Stimulated activated CD4-positive, alpha-beta T cell treated with anti-CD3 and anti-CD28 coated beads, TNF-alpha, amount 100 ng/mL, for 24 hours (primary cell): ENCODE data around the gene ASB1.
"Not testable (repeated sequence)": the region's sequence is repeated elsewhere in the genome, so short reads cannot be mapped to it uniquely, and the experiment has no call there.

Experiments used
- DNase-seq, 3 experiments: peaks; one replicate each; pipeline ENCODE4 v3.0.0-alpha.2; 2020; ENCODE audit warnings: low read depth in 3 of 3

The ASB1 gene

DNA sequence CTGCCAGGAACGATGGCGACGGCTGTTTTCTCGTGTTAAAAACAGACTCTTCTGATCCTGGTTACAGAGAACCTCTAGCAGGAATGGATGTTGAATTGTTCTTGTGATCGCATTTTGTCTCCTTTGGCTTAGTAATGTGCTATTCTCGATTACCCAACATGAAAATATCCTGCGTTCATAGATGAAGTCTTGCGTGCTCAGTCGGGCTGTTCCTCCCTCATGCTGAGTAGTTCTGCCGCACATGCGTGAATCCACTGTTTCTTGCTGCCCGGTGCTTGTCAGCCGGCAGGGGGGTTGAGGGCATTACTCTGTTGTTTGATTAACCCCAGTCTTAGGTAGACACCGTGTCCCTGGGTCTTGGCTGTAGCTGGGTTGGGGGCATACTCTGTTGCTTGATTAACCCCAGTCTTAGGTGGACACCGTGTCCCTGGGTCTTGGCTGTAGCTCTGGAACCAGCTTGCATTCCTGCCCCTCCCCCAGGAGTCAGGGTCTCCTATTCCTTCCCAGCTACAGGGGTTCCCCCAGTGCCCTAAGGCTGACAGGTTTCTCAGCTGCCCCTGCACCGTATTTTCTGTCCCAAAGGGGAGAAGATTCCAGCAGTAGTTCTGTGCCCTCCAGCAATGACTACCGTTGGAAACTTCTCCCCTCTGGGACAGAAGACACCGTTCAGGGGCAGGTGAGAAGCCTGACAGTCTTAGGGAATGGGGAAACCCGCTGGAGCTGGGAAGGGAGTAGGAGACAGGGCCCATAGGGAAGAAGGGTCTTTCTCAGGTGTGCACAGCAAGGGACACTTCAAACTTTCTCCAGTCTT, 22.1 kb upstream of the ASB1 start:
- DNase-seq = no peak

DNA sequence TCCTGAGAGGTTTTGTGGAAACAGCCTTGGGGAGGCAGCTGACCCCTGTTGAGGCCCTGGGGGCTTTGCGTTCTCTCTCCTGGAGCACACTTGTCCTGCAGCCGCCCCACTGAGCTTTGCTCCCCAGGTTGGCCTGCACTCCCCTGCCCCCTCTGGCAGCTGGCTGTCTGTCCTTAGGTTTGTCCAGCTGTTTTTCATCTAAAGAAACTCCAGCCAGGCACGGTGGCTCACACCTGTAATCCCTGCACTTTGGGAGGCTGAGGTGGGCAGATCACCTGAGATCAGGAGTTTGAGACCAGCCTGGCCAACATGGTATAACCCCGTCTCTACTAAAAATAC, 21.5 kb upstream of the ASB1 start:
- DNase-seq = not testable (repeated sequence)

DNA sequence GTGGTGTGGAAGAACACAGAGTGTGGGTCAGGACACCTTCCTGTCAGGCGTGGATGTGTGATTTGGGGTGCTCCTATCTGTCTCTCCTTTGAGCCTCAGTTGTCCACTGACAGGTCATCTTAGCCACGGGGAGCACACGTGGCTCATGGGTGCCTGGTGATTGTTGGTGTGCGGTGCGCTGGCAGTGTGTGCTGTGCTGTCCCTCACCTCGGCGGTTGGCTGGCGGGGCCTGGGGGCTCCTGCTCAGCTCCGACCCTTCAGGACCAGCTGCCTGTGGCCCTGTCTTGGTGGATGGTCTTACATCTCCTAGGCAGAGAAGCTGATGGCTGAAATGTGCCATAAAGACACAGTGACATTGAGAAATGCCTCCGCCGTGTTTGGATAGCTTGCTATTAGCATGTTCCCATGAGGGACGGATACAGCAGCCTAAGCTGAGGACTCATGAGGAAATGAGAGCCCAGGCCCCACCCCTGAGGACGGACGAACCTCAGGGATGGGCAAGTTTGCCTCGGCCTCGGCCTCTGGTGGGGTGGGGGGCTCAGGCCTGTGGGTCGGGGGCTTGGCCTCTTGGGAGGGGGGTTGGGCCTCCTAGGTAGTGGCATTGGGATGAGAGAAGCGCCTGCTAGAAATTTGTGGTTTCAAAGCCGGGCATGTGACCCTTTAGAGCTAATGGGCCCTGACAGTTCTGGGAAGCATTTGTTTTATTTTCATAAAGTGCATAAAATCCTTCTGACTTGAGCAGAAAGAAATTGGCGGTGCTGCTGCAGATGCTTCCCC, 20.3 kb upstream of the ASB1 start:
- DNase-seq = no peak

DNA sequence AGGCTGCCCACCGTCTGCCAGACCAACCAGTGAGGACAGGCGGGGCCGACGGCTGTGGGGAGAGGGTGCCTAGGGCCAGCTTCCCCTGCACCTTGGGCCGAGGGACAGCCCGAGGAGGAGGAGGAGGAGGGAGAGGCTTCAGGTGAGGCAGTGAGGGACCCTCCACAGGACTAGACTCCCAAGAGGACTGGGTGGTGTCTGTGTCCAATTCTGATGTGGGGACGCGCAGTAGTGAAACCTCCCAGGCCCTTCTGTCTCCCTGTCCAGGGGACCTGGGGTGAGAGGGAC, 19.8 kb upstream of the ASB1 start:
- no peak for DNase-seq

DNA sequence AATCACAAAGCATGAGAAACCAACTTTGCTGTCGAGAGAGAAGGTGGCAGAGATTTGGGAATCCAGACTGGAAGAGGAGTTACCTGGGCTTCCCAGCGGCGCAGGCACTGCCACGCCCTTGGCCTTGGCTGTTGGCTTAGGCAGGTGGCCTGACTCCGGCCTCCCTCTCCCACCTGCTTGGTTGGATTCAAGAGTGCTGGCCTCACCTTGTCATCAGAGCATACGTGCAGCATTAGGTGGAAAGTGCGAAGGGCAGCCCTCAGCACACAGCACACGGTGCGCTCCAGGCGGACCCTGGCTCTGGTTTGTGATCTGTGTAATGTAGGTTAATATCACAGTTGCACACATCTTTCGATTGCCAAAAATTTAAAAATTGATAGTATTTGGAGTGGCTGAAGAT, 19.2 kb upstream of the ASB1 start:
- no peak for DNase-seq

DNA sequence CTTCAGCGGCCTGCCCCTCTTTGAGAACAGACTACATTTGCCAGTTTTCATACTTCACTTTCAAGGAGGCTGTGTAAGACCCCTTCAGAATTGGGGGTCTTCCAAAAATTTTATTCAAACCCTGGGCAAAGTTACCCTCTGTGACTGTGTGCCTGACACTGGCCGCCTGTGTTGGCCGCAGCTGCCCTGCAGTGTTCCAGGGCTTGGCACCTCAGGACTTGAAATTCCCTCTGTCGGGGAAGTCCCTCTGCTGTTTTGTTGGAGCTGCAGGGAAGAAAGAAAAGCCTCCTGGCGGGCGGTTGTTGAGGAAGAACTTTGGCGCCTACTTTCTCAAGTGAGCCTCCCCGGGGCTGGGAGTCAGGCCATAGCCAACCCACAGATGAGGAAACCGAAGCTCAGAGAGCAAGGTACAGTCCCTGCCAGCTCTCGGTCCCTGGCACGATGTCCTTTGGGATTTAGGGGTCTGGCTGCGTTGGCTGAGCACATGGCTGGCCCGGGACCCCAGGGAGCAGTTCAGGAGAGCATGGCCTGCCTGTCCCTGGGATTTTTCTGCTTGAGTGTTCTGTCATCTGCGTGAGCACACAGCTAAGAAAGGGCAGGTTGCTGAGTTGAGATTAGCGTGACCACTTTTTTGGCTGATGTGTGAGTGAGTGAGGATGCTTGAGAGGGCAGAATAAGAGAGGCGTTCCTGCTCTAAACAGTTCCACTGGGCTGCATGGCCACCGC, 17.9 kb upstream of the ASB1 start:
- DNase-seq = no peak

DNA sequence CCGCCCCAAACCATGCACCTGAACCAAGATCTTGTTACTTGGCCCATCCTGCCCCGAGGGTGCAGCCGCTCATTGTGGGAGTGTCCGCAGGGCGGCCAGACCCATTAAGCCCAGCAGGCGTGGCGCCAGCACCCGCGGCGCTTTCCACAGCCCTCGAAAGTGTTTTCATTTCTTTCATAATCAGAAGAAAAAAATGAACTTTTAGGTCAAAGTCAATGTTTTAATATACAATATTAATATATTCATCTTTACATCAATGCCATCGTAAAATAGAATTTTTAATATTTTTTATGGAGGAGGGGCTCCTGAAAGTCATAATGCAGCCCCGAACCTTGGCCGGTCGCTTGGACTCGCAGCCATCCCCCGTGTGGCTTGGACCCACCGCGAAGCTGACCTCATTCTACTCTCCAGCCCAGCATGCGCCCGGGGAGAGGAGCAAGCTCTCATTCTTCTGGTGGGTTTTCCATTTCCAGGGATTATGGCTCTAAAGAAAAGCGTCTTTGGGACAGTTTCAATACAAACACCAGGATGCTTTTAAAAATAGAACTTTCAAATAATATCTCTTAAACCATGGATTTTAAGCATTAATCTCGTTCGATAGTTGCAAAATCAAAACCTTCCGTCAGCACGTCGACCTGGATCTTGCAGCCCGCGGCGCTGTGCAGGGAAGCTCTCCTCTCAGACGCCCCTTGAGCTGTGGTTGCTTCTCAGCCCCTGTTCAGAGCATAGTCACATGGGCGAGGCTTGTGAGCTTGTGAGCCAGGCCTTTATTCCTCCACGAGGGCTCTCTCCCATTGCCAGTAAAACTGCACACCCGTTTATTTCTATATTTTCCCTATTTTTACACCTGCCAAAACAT, 17.2 kb upstream of the ASB1 start:
- no peak for DNase-seq

DNA sequence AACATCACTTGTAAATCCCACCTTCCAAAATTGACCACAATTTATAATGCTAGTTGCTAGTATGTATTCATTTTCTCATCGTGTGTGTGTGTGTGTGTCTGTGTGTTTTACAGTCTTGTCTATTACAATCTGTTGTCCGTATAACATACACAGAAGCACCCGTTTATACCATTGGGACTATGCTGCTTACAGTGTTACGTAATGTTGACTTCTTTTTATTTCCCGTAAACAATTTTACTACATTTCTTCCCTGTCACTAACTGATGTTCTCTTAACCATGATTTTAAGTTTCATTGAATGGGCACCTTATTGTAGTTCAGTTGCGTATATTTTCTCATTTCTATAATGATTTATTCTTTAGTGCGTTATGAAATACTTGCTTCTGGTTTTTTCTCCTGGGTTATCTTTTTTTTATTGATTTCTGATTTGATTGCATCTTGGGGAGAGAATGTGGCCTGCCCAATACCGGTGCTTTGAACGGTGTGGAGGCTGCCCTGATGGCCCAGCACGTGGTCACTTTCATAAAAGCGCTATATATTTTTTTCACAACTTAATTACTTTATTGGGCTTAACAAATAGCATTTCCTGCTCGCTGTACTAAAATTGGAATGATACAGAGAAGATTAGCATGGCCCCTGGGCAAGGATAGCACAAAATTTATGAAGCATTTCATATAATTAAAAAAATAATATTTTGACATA, 14.5 kb upstream of the ASB1 start:
- DNase-seq = no peak

DNA sequence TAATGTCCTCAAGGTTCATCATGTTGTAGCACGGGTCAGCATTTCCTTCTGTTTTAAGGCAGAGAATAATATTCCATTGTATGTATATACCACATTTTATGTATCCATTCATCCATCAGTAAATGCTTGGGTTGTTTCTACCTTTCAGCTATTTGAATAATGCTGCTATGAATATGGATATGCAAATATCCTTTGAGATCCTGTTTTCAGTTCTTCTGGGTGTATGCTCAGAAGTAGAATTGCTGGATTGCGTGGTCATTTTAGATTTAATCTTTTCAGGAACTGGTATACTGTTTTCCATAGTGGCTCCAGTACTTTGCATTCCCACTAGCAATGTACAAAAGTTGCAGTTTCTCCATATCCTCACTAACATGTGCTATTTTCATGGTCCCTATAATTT, 13.4 kb upstream of the ASB1 start:
- no peak for DNase-seq

DNA sequence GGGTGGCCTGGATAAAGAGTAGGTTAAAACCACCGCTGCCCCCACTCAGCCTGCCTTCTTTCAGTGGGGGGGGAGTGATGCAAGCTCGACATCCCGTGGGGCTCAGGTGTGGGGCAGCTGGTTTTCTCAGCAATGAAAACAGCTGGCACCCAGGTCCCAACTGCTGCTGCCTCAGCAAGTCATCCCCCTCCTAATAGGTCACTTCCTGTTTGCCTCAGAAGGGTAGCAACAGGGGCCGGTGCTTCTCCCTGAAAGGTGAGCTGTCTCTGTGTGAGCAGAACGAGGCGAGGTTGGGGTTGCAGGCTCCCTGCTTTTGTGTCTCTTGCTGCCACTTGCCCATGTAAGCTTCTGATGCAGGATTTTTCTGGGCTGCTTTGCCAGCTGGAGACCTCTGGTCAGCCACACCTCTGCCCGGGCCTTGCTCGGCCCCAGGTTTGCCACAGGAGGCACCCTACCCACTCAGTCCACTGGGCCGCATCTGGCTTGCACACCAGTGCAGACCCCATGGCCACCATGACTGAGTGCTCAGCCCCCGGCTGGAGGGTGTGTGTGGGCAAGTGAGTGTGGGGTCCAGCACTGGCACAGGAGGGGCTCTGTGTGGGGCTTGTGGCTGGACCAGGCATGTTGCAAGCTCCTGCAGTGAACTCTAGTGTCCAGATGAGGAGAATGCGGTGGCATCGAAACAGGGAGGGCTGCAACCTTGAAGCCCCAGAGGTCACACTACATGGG, 11.5 kb upstream of the ASB1 start:
- DNase-seq = no peak

DNA sequence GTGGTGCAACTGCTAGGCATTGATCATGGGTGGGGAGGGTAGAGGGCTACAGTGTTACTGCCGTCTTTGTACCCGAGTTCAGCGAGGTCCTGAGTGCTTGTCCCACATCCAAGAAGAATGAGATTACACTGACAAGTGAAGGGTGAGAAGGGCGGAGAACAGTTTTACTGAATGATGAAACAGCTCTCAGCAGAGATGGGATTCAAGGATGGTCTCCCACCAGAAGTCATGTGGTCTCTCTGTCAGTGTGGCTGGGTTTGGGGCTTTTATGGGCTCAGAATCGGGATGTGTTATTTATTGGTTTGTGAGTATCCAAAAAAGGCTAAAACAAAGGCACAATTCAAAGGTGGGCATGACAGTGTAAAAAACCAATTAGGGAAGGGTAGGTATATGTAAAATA, 10.8 kb upstream of the ASB1 start:
- DNase-seq = no peak

DNA sequence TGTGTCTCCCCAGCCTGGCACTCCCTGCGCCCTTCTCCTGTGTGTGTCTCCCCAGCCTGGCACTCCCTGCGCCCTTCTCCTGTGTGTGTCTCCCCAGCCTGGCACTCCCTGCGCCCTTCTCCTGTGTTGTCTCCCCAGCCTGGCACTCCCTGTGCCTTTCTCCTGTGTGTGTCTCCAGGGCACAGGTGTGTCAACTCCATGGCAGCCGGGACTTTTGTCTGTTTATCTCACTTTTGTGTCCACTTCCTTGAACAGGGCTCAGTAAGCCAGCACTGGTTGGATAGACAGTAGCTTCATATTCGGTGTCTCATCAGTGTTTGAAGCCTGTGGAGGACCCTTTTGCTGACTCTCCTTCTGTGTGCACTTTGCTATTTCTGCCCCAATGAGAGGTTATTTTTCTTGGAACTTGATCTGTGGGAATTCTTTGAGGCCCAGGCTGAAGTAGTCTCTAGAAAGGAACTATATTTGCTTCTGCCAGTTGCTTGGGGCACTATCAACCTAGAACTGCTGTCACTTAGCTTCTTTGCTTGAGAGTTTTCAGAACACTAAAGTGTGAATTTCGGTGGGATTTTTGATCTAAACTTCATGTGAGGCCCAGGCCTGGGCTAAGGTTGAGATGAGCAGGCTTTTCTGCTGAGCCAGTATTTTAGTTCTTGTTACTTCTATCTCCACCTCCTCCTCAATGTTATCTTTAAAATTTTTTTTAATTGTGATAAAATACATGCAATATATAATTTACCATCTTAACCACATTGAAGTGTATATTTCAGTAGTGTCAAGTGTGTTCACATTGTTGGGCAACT, 8.3 kb upstream of the ASB1 start:
- no peak for DNase-seq

DNA sequence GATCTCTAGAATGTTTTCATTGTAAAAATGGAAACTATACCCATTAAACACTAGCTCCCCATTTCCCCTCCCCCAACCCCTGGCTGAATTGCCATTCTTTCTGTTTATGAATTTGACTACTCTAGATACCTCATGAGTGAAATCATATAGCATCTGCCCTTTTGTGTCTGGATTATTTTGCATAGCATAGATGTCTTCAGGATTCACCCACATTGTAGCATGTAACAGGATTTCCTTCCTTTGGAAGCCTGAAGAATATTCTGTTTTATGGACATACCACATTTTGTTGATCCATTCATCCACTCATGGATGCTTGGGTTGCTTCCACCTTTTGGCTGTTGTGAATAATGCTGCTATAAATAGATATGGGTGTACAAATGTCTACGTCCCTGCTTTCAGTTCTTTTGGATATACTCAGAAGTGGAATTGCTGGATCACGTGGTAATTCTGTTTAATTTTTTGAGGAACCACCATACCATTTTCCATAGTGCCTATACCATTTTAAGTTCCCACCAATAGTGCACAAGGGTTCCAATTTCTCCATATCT, 7.7 kb upstream of the ASB1 start:
- DNase-seq = no peak

DNA sequence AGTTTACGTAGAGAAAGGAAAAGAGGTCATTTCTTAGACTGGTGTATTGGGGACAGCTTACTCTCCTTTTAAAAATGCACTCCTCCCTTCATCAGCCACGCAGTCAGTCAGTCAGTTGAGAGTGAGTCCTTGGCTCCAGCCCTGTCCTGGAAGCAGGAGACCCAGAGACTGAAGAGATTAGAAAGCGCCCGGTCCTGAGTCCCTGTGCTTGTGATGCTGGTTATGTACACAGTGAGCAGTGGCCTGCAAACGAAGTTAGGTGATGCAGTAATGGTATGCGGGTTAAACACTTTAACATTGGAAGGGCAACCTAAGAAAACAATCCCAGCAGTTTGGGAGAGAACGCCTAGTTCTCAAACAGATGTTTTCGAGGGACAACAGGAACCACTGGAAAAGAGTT, 6.3 kb upstream of the ASB1 start:
- DNase-seq = no peak

DNA sequence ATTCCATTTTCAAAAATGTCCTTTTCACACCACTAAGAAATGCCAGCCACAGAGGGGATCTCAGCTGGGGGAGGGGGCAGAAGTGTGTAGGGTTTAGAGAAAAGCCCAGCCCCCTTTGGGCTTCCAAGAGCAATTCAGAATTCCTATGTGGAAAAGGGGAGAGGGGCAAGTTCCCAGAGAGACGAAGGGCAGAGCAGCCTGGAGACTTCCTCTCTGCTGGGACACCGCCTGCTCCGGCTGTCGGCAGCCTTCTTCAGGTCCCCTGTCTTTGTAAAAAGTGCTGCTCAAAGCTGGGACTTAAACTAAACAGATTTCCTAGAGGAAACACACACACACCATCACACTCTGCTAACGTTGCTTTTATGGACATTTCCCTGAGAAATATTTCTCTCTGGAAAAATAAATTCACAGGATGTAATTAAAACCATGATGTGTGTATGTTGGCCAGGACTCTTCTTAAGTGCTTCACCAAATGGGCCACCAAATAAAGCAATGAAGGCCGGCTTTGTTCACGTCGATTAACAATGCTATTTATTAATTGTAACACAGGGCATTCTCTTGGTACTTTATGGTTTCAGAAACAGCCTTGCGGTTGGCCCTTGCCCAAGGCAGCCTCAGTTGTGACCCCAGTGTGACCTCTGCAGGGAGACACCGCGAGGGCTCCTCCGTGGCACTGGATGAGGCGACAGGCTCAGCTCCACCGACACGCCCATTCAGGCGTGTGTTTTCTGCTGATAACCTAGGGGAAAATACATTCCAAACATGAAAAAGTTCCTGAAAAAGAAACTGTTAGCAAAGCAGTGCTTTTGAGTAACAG, 5.6 kb upstream of the ASB1 start:
- no peak for DNase-seq

DNA sequence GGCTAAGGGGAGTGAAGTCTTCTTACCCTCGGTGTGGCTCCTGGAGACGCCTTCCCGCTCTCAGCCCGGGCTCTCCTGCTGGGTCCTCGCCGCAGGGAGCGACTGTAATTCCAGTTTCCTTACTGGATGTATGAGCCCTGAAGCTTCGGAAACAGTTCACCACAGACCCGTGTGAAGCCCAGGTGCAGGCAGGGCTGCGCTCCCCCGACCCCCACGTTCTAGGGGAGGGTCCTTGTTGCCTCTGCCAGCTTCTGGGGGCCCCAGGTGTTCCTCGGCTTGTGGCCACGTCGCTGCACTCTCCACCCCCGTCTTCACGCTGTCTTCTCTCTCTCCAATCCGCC, 5.1 kb upstream of the ASB1 start:
- DNase-seq = no peak

DNA sequence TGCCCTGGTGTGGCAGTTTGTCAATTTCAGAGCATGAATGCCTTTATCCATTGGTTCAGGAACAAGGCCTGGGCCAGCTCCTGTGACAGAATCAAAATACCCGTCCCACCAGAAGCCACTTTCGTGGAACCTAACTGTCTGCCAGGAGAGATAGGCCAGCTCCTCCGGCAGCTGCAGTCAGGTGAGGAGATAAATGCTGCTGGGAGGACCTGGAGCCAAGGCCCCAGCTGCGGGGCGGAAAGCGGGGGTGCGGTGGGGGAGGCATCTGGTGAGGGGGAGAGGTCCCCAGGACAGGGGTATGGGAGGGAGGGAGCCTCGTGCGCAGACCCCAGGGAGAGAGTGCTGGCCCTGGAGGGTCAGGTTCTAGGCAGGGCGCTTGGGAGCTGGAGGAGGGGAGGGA, 4.4 kb upstream of the ASB1 start:
- no peak for DNase-seq

DNA sequence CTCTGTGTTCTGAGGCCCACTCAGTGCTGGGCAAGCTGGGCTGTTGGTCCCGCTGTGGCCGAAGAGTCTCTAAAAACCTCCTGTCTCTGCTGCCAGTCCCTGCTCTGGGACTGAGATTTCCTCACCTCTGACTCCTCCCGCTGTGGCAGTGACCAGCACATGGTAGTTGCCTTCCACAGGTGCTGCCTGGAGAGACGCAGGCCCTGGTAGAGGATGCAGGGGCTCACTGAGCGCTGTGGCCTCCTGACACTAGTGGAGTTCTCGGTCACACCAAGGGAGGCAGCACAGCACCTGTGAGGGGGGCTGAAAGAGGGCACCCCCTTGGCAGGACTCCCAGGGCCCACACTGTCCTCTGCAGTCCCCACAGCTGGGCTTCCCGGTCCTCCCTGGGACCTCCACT, 3.8 kb upstream of the ASB1 start:
- DNase-seq = no peak
